Right hindlimb (tissue), 1 donor: ENCODE data around the gene DPH2.

Source experiments
- DNase-seq: peaks from one replicate; pipeline ENCODE4 v3.0.0-alpha.2; 2018

The DPH2 gene

GRCh38 chr1:43969416-43969745 lies 429 bp upstream of the DPH2 start:
- no peak for DNase-seq

GRCh38 chr1:43970502-43970901 lies 692 bp downstream of the DPH2 start:
- no peak for DNase-seq

GRCh38 chr1:43970911-43971310 lies 1.1 kb downstream of the DPH2 start:
- DNase-seq = no peak

- DNase-seq = no peak
Observed at GRCh38 chr1:43971336-43971980, 1.6 kb downstream of the DPH2 start.

- DNase-seq = no peak
Observed at GRCh38 chr1:43973981-43974442, 4.2 kb downstream of the DPH2 start.

GRCh38 chr1:43974443-43975248 lies 4.8 kb downstream of the DPH2 start, which contains the start of gene ATP6V0B:
Gene ATP6V0B (plus strand): TSS chr1:43974960. CDS start chr1:43975041, 81 bp downstream.
- peak; percentile 96 for DNase-seq

- DNase-seq = no peak
Observed at GRCh38 chr1:43975249-43975961, 5.6 kb downstream of the DPH2 start.

- no peak for DNase-seq
Observed at GRCh38 chr1:43976045-43976444, 6.2 kb downstream of the DPH2 start.

- no peak for DNase-seq
Observed at GRCh38 chr1:43976890-43977289, 7.1 kb downstream of the DPH2 start.

GRCh38 chr1:43977376-43978263 lies 7.8 kb downstream of the DPH2 start:
- DNase-seq = no peak

GRCh38 chr1:43978264-43978550 lies 8.4 kb downstream of the DPH2 start:
- DNase-seq = no peak

GRCh38 chr1:43978551-43979260 lies 8.9 kb downstream of the DPH2 start, which contains the start of gene B4GALT2:
Gene B4GALT2 (plus strand): TSS chr1:43979210. CDS start chr1:43981161, 1,951 bp downstream.
- peak; percentile 60 for DNase-seq

GRCh38 chr1:43979261-43979527 lies 9.4 kb downstream of the DPH2 start:
- DNase-seq = no peak

- DNase-seq = peak; percentile 80
Observed at GRCh38 chr1:43979528-43980254, 9.9 kb downstream of the DPH2 start.

GRCh38 chr1:43980255-43981134 lies 10.7 kb downstream of the DPH2 start:
- no peak for DNase-seq

- DNase-seq = no peak
Observed at GRCh38 chr1:43981135-43981491, 11.3 kb downstream of the DPH2 start.

GRCh38 chr1:43981636-43982035 lies 11.8 kb downstream of the DPH2 start:
- no peak for DNase-seq

- DNase-seq = no peak
Observed at GRCh38 chr1:43982241-43982640, 12.4 kb downstream of the DPH2 start.

- DNase-seq = no peak
Observed at GRCh38 chr1:43982808-43983207, 13.0 kb downstream of the DPH2 start.

GRCh38 chr1:43983253-43983899 lies 13.6 kb downstream of the DPH2 start:
- no peak for DNase-seq
